Naive B cell (primary cell): ENCODE data around the gene HMCN1. TPM values are rescaled to one million over a fixed set of nuclear protein-coding genes. Genes with fewer than 3 reads are reported as not detected.
"Not testable (repeated sequence)": the region's sequence is repeated elsewhere in the genome, so short reads cannot be mapped to it uniquely, and the experiment has no call there.

ENCODE experiments used
- ATAC-seq, 2 donors: fragments of 150-1000 bp; cut with Tn5 transposase; 2 replicates each; pipeline ENCODE4 v1.10.0; 2021; ENCODE audit warnings: low read depth in 2 of 2, mild to moderate bottlenecking in 2 of 2, moderate library complexity in 2 of 2
- DNase-seq: peaks from one replicate; pipeline ENCODE4 v3.0.0; 2022
- H3K27ac Mint-ChIP-seq, 6 donors: one replicate each; pipeline ENCODE4 v1.8.0; 2020 to 2022; ENCODE audit warnings: mild to moderate bottlenecking in 6 of 6, mixed read lengths in 6 of 6, moderate library complexity in 5 of 6, inconsistent platforms in 2 of 6
- H3K27me3 Mint-ChIP-seq, 3 donors: one replicate each; pipeline ENCODE4 v1.8.0; 2021 to 2022; ENCODE audit warnings: mixed read lengths in 3 of 3, mild to moderate bottlenecking in 1 of 3
- H3K36me3 Mint-ChIP-seq, 2 donors: one replicate each; pipeline ENCODE4 v1.8.0; 2020 to 2022; ENCODE audit warnings: mixed read lengths in 2 of 2, inconsistent platforms in 1 of 2, mild to moderate bottlenecking in 1 of 2
- H3K4me1 Mint-ChIP-seq, 3 donors: one replicate each; pipeline ENCODE4 v1.8.0; 2020 to 2022; ENCODE audit warnings: mixed read lengths in 3 of 3, inconsistent platforms in 1 of 3, mild to moderate bottlenecking in 1 of 3, moderate library complexity in 1 of 3
- H3K4me3 Mint-ChIP-seq, 8 donors: one replicate each; pipeline ENCODE4 v1.8.0; 2020 to 2022; ENCODE audit warnings: mild to moderate bottlenecking in 8 of 8, mixed read lengths in 8 of 8, moderate library complexity in 8 of 8, inconsistent platforms in 2 of 8
- H3K9me3 Mint-ChIP-seq, 7 donors: one replicate each; pipeline ENCODE4 v1.8.0; 2020 to 2022; ENCODE audit warnings: mixed read lengths in 7 of 7, mild to moderate bottlenecking in 5 of 7, inconsistent platforms in 2 of 7, moderate library complexity in 1 of 7
- polyA plus RNA-seq, 6 donors: library from polyadenylated mRNA; unstranded; fragments of 300-500 nt; fragmentation: Illumina TruSeq; gene quantifications; one replicate each; pipeline ENCODE4 v1.2.3, GENCODE V29; 2021; ENCODE audit warnings: low read depth in 6 of 6

The HMCN1 gene
- polyA plus RNA-seq, 6 donors from 2014 or later = 0.01 TPM; not detected in 5

DNA sequence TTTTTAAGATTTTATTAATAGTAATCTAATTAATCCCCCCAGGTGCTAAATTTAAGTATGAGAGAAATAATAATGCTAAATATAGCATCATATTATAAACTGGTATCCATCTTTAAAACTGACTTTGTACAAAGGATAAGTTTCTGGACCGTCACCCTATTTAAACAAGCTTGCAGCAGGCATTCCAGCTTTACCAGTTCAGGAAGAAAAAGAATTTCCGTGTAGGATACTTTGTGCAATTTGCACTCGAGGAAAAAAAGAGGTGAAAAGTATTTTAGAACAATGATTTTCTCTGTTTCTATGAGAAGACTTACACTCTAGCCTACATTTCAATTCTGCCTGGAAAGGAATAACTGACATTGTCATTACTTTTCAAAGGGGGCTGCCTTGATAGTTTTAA, 27.6 kb downstream of the HMCN1 start:
- Mint-ChIP-seq H3K9me3 (peaks cover 0 to 4% (median 0%) of the 10 kb centered on the region in 7 donors), H3K27ac (no peak overlapping the region)

DNA sequence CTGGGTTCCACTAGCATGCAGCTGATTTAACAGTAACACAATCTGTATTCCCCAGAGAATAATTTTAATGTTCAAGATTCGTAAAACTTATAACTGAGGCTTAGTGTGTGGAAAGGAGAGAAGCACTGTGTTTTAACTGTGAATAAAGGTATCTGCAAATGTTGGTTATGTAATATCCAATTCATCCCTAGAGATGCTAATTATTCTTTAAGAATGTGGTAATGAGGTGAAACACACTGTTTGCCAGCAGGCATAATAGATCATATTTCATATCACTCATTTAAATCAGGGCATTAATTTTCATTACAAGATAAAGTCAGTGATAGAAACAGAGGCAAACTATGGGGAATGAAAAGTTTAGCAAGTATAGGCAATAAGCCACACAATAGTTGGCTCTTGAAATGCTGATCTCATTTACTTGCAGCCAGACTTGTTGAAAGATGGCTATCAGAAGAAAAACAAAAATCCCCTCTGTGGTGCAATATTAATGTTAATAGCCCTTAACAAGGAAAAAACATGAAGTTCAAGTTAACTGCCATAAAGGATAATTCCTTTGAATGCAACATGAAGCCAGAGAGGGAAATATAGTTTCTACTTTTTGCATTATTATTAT, 33.4 kb downstream of the HMCN1 start:
- no peaks in the 10 kb centered on the region for H3K36me3 Mint-ChIP-seq
- no peak overlapping the region for H3K4me3 Mint-ChIP-seq
- H3K4me1 Mint-ChIP-seq = no peaks in the 10 kb centered on the region
- no peak for ATAC-seq
- no peak overlapping the region for H3K27ac Mint-ChIP-seq
- no peak for DNase-seq
- peaks cover 6 to 23% (median 13%) of the 10 kb centered on the region in 3 donors for H3K27me3 Mint-ChIP-seq
- H3K9me3 Mint-ChIP-seq = peaks cover 0 to 8% (median 0%) of the 10 kb centered on the region in 7 donors

More for the DNA sequence above, 27.6 kb downstream of the HMCN1 start:
- DNase-seq (no peak), ATAC-seq (no peak)
- Mint-ChIP-seq H3K36me3 (no peaks in the 10 kb centered on the region), H3K4me3 (no peak overlapping the region), H3K27me3 (peaks cover 24 to 25% (median 25%) of the 10 kb centered on the region in 3 donors), H3K4me1 (no peaks in the 10 kb centered on the region)

DNA sequence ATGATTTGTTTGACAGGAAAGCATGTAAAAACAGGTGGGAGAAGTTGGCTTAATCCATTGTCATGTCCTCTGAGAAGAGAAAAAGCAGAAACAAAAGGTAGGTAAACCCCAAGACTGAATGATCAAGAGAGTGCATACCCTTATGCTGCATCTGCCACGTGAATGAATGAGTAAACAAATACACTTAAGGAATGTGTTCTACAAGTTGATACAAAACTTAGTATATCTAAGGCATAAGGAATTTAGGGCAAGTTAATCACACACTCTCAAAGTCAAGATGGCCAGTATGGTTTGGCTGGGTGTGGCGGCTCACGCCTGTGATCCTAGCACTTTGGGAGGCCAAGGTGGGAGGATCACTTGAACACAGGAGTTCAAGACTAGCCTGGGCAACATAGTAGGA, 34.2 kb downstream of the HMCN1 start:
- ATAC-seq (no peak), DNase-seq (no peak)
- Mint-ChIP-seq H3K27me3 (peaks cover 0 to 23% (median 7%) of the 10 kb centered on the region in 3 donors), H3K4me1 (no peaks in the 10 kb centered on the region), H3K4me3 (no peak overlapping the region), H3K9me3 (peaks cover 0 to 8% (median 0%) of the 10 kb centered on the region in 7 donors), H3K27ac (no peak overlapping the region), H3K36me3 (no peaks in the 10 kb centered on the region)

GRCh38 chr1:185769136-185769535, 34.9 kb downstream of the HMCN1 start:
- no peak for DNase-seq
- no peaks in the 10 kb centered on the region for H3K4me1 Mint-ChIP-seq
- peaks cover 0 to 8% (median 0%) of the 10 kb centered on the region in 7 donors for H3K9me3 Mint-ChIP-seq
- H3K36me3 Mint-ChIP-seq = no peaks in the 10 kb centered on the region
- ATAC-seq = no peak
- peaks cover 2 to 23% (median 7%) of the 10 kb centered on the region in 3 donors for H3K27me3 Mint-ChIP-seq
- H3K4me3 Mint-ChIP-seq = no peak overlapping the region
- no peak overlapping the region for H3K27ac Mint-ChIP-seq

- Mint-ChIP-seq H3K36me3 (no peaks in the 10 kb centered on the region), H3K27me3 (peaks cover 0 to 8% (median 6%) of the 10 kb centered on the region in 3 donors), H3K4me3 (no peak overlapping the region), H3K9me3 (peaks cover 0 to 6% (median 0%) of the 10 kb centered on the region in 7 donors), H3K27ac (no peak overlapping the region), H3K4me1 (no peaks in the 10 kb centered on the region)
- ATAC-seq (no peak), DNase-seq (no peak)
Observed at GRCh38 chr1:185774394-185774793, 40.2 kb downstream of the HMCN1 start.

GRCh38 chr1:185775501-185775900, 41.3 kb downstream of the HMCN1 start:
- H3K4me3 Mint-ChIP-seq = no peak overlapping the region
- no peaks in the 10 kb centered on the region for H3K4me1 Mint-ChIP-seq
- H3K36me3 Mint-ChIP-seq = no peaks in the 10 kb centered on the region
- H3K27ac Mint-ChIP-seq = no peak overlapping the region
- peaks cover 0 to 2% (median 0%) of the 10 kb centered on the region in 7 donors for H3K9me3 Mint-ChIP-seq
- DNase-seq (no peak), ATAC-seq (no peak)
- H3K27me3 Mint-ChIP-seq = peaks cover 0 to 8% (median 0%) of the 10 kb centered on the region in 3 donors

GRCh38 chr1:185776522-185776921, 42.3 kb downstream of the HMCN1 start:
- ATAC-seq (no peak), DNase-seq (no peak)
- Mint-ChIP-seq H3K36me3 (no peaks in the 10 kb centered on the region), H3K9me3 (peaks cover 0 to 5% (median 5%) of the 10 kb centered on the region in 7 donors), H3K4me1 (no peaks in the 10 kb centered on the region), H3K27me3 (peaks cover 0 to 8% (median 0%) of the 10 kb centered on the region in 3 donors), H3K4me3 (no peak overlapping the region), H3K27ac (no peak overlapping the region)

GRCh38 chr1:185783860-185784259, 49.7 kb downstream of the HMCN1 start:
- H3K36me3 Mint-ChIP-seq, H3K4me3 Mint-ChIP-seq, DNase-seq, ATAC-seq, H3K27ac Mint-ChIP-seq, H3K4me1 Mint-ChIP-seq: not testable (repeated sequence)
- Mint-ChIP-seq H3K9me3 (peaks cover 0 to 13% (median 7%) of the 10 kb centered on the region in 7 donors), H3K27me3 (peaks cover 6 to 13% (median 8%) of the 10 kb centered on the region in 3 donors)

DNA sequence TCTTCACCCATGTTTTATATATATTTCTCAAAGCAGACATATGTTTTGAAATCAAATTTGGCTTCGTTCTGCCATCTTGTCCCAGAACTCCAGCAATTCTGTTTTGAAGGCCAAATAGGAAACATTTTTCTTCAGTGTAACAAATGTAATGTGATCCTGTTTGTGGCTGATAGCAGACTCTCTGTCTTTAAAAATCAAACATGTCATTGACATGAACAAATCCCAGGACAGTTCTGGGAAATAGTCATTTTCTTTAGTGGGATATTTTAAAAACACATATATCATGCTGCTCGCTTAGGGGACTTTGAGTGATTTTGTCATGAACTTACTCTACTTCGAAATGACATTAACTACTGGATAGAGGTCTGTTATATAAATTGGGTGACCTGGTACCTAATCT, 51.4 kb downstream of the HMCN1 start:
- no peaks in the 10 kb centered on the region for H3K4me1 Mint-ChIP-seq
- ATAC-seq (no peak), DNase-seq (no peak)

DNA sequence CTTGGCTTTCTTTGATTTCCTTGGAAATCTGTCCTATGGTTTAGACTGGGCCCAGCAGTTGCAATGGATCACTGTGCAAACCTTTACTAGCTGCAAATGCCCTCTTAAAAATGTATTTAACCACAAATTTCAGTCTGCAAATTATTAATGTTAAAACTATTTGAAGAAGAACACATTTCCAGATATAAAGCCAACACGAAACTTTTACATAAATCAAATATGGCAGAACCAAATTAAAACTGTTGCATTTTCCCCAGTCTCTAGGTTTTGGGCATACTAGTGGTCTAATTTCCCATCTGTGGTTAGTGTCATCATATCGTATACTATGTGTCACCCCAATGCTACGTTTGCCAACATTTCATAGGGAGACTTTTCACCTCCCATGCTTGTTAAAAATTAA, 52.3 kb downstream of the HMCN1 start:
- DNase-seq = no peak
- no peak for ATAC-seq
- Mint-ChIP-seq H3K9me3 (peaks cover 0 to 8% (median 3%) of the 10 kb centered on the region in 7 donors), H3K36me3 (peaks cover 0 to 7% of the 10 kb centered on the region in 2 donors), H3K27ac (no peak overlapping the region), H3K4me1 (no peaks in the 10 kb centered on the region), H3K4me3 (no peak overlapping the region), H3K27me3 (peaks cover 6 to 13% (median 8%) of the 10 kb centered on the region in 3 donors)

More for the DNA sequence above, 51.4 kb downstream of the HMCN1 start:
- Mint-ChIP-seq H3K27ac (no peak overlapping the region), H3K27me3 (peaks cover 6 to 13% (median 8%) of the 10 kb centered on the region in 3 donors), H3K36me3 (peaks cover 0 to 7% of the 10 kb centered on the region in 2 donors), H3K9me3 (peaks cover 0 to 13% (median 7%) of the 10 kb centered on the region in 7 donors), H3K4me3 (no peak overlapping the region)

DNA sequence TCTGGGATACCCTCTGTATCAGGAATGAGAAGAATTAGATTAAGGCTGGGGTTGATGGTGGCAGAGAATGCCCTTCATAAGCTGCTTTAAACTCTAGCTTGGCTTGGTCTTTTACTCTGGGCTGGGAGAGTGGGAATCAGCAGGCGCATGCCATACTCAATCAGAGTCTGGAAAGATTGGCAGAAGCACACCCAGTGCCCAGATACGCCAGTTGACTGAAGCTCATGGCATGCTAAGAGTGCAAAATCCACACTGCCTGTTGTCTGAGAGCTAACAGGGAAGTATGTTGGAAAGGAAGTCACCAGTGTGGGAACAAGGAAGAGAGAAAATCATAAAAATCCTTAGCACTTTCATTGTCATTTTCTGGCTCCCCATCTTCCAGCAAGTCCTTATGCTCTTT, 53.0 kb downstream of the HMCN1 start:
- Mint-ChIP-seq H3K27ac (no peak overlapping the region), H3K36me3 (peaks cover 0 to 7% of the 10 kb centered on the region in 2 donors), H3K4me1 (no peaks in the 10 kb centered on the region), H3K4me3 (no peak overlapping the region), H3K27me3 (peaks cover 6 to 13% (median 8%) of the 10 kb centered on the region in 3 donors), H3K9me3 (peaks cover 0 to 8% (median 3%) of the 10 kb centered on the region in 7 donors)
- ATAC-seq (no peak), DNase-seq (no peak)

GRCh38 chr1:185788386-185788785, 54.2 kb downstream of the HMCN1 start:
- no peaks in the 10 kb centered on the region for H3K4me1 Mint-ChIP-seq
- H3K27me3 Mint-ChIP-seq = peaks cover 0 to 13% (median 8%) of the 10 kb centered on the region in 3 donors
- no peak for ATAC-seq
- DNase-seq = no peak
- peaks cover 0 to 3% (median 0%) of the 10 kb centered on the region in 7 donors for H3K9me3 Mint-ChIP-seq
- no peak overlapping the region for H3K27ac Mint-ChIP-seq
- no peak overlapping the region for H3K4me3 Mint-ChIP-seq
- no peaks in the 10 kb centered on the region for H3K36me3 Mint-ChIP-seq

DNA sequence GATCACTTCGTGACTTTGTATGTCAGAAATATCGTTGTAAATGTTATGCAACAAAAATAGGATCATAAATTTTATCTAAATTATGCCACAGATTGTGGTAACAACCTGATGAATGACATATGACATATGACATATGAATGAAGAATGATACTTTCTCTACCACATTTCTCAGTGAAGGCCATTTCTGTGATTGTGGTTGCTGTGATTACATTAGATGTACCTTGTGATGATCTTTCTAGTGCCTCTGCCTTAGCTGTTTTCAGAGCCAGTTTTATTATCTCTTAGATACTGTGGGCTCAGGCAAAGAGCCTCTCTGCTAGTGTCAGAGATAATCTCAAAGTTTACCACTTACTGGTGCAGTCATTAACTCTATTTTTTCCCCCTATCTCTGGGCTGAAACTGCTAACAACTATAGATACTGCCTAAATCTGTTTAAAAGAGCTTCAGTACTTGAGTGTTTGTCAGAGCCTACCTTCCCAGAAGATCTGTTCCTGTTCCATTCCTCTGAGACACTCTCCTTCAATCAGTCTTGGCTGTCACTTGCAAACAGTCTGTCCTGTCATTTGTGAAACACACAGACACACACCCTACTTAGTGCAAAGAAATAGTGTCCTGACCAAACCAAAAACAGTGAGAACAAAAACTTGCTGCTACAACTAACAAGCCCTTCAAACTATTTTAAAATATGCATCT, 55.5 kb downstream of the HMCN1 start:
- Mint-ChIP-seq H3K4me3 (no peak overlapping the region), H3K27me3 (peaks cover 0 to 10% (median 8%) of the 10 kb centered on the region in 3 donors), H3K36me3 (no peaks in the 10 kb centered on the region), H3K9me3 (peaks cover 0 to under 1% (median 0%) of the 10 kb centered on the region in 7 donors), H3K27ac (no peak overlapping the region), H3K4me1 (no peaks in the 10 kb centered on the region)
- ATAC-seq (no peak), DNase-seq (no peak)

- Mint-ChIP-seq H3K9me3 (no peaks in the 10 kb centered on the region), H3K27ac (no peak overlapping the region), H3K36me3 (no peaks in the 10 kb centered on the region), H3K4me1 (no peaks in the 10 kb centered on the region), H3K4me3 (no peak overlapping the region), H3K27me3 (peaks cover 0 to 8% (median 4%) of the 10 kb centered on the region in 3 donors)
- DNase-seq (no peak), ATAC-seq (no peak)
Observed at GRCh38 chr1:185790194-185790735, 56.1 kb downstream of the HMCN1 start.
